ENCODE measurements around the gene PFKFB1.

Gene PFKFB1

GRCh38 chrX:54964766-54965497 lies 29.1 kb downstream of the PFKFB1 start:
- FAIRE-seq, result no peak
- no peak for DNase-seq (ENCODE audit: insufficient read length, low spot score)
- no peak for TF ChIP-seq CTCF (IDR thresholded peaks at IDR 0.05; ENCODE audit: insufficient read depth, missing control alignments)

GRCh38 chrX:54961750-54962149 lies 32.2 kb downstream of the PFKFB1 start:
- FAIRE-seq (no peak), DNase-seq (ENCODE audit: insufficient read length, low spot score) (no peak)
- no peak for TF ChIP-seq CTCF (IDR thresholded peaks at IDR 0.05; ENCODE audit: insufficient read depth, missing control alignments)

GRCh38 chrX:54950730-54951375 lies 43.1 kb downstream of the PFKFB1 start:
- TF ChIP-seq CTCF (IDR thresholded peaks at IDR 0.05; ENCODE audit: insufficient read depth, missing control alignments), result no peak
- DNase-seq (ENCODE audit: insufficient read length, low spot score) (no peak), FAIRE-seq (no peak)

- no peak for TF ChIP-seq CTCF (IDR thresholded peaks at IDR 0.05; ENCODE audit: insufficient read depth, missing control alignments)
- no peak for FAIRE-seq
- DNase-seq (ENCODE audit: insufficient read length, low spot score), result no peak
Observed at GRCh38 chrX:54945224-54945623, 48.8 kb downstream of the PFKFB1 start.

- FAIRE-seq (no peak), DNase-seq (ENCODE audit: insufficient read length, low spot score) (no peak)
- no peak for TF ChIP-seq CTCF (IDR thresholded peaks at IDR 0.05; ENCODE audit: insufficient read depth, missing control alignments)
Observed at GRCh38 chrX:54944816-54945215, 49.2 kb downstream of the PFKFB1 start.

GRCh38 chrX:54937416-54937815 lies 56.6 kb downstream of the PFKFB1 start:
- TF ChIP-seq CTCF (IDR thresholded peaks at IDR 0.05; ENCODE audit: insufficient read depth, missing control alignments), result no peak
- DNase-seq (ENCODE audit: insufficient read length, low spot score) (no peak), FAIRE-seq (no peak)

- FAIRE-seq (no peak), DNase-seq (ENCODE audit: insufficient read length, low spot score) (no peak)
- TF ChIP-seq CTCF (IDR thresholded peaks at IDR 0.05; ENCODE audit: insufficient read depth, missing control alignments), result no peak
Observed at GRCh38 chrX:54935306-54935705, 58.7 kb downstream of the PFKFB1 start.
